SK-N-MC (cell line): ENCODE measurements around the gene PLA2G5.

ENCODE experiments used
- EZH2 ChIP-seq: fragments of 200-600 bp; sonication (generic); IDR thresholded peaks from one replicate; pipeline ENCODE4 v1.6.1; 2017; ENCODE audit warnings: antibody characterized with exemption
- POLR2AphosphoS5 ChIP-seq: IDR thresholded peaks from 2 replicates; pipeline ENCODE4 v1.6.1; 2012; ENCODE audit warnings: mild to moderate bottlenecking, low read depth, low read length, borderline replicate concordance

- no peak for TF ChIP-seq EZH2
- TF ChIP-seq POLR2AphosphoS5, result no peak
Measured at GRCh38 chr1:20032425-20032824, 37.6 kb upstream of the PLA2G5 start.
